OCI-LY7 (cell line): ENCODE data around the gene PANK2.

ENCODE experiments used
- EZH2phosphoT487 ChIP-seq: fragments of 200-600 bp; sonication (generic); IDR thresholded peaks from 2 replicates; pipeline ENCODE4 v1.6.1; 2018; ENCODE audit warnings: low read depth, borderline replicate concordance, mild to moderate bottlenecking, mixed run types, antibody characterized with exemption, low read length, moderate library complexity, mixed read lengths
- TF ChIP-seq, protein P1 (sequence below): fragments of 200-600 bp; sonication (generic); conservative IDR thresholded peaks from 2 replicates; pipeline ENCODE4 v1.5.1; 2014; ENCODE audit warnings: mild to moderate bottlenecking, antibody characterized with exemption, low read length, moderate library complexity, mixed read lengths

DNA sequence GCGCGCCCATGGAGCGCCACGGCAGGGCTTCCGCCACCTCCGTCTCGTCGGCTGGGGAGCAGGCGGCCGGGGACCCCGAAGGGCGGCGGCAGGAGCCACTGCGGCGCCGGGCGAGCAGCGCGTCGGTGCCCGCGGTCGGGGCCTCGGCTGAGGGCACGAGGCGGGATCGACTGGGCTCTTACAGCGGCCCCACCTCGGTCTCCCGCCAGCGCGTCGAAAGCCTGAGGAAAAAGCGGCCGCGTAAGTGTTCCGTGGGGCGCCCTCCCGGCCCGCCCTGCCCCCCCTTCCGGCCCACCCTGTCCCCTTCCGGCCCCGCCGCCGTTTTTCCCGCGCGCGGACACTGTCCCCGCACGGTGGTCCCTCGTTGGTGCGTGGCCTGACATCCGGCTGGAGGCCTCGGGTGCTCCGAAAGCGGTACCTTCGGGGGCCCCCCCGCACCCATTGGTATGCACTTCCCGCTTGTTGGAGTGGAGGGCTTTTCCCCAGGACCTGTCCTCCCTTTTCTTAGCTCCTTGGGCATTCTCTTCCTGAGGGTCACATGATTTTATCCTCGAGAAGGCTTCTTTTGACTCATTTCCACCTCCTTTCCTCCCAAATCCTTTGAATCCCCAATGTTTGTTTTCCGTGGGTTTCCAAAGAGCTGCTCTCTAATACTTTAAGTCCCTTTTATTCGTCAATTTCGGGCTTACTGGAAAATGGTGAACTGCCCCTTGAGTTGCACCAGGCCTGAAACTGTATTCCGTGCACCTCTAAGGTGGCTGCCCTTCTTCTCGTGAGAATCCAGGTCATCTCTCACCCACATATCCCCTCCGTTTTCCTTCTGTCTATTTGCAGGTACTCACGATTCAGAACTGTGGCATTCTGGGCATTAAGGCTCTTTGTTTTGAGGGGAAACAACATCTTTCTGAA is 556 bp downstream of the PANK2 start:
- TF ChIP-seq, protein P1, sequence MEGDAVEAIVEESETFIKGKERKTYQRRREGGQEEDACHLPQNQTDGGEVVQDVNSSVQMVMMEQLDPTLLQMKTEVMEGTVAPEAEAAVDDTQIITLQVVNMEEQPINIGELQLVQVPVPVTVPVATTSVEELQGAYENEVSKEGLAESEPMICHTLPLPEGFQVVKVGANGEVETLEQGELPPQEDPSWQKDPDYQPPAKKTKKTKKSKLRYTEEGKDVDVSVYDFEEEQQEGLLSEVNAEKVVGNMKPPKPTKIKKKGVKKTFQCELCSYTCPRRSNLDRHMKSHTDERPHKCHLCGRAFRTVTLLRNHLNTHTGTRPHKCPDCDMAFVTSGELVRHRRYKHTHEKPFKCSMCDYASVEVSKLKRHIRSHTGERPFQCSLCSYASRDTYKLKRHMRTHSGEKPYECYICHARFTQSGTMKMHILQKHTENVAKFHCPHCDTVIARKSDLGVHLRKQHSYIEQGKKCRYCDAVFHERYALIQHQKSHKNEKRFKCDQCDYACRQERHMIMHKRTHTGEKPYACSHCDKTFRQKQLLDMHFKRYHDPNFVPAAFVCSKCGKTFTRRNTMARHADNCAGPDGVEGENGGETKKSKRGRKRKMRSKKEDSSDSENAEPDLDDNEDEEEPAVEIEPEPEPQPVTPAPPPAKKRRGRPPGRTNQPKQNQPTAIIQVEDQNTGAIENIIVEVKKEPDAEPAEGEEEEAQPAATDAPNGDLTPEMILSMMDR: no peak
- TF ChIP-seq EZH2phosphoT487: no peak
